OCI-LY7 (cell line): ENCODE results near the gene RRP36.

Experiments
- CTCF ChIP-seq: fragments of 200-600 bp; sonication (generic); conservative IDR thresholded peaks from 2 replicates; pipeline ENCODE4 v1.5.1; 2014; ENCODE audit warnings: mild to moderate bottlenecking, antibody characterized with exemption, low read length, moderate library complexity, mixed read lengths
- EZH2phosphoT487 ChIP-seq: fragments of 200-600 bp; sonication (generic); IDR thresholded peaks from 2 replicates; pipeline ENCODE4 v1.6.1; 2018; ENCODE audit warnings: low read depth, borderline replicate concordance, mild to moderate bottlenecking, mixed run types, antibody characterized with exemption, low read length, moderate library complexity, mixed read lengths

DNA sequence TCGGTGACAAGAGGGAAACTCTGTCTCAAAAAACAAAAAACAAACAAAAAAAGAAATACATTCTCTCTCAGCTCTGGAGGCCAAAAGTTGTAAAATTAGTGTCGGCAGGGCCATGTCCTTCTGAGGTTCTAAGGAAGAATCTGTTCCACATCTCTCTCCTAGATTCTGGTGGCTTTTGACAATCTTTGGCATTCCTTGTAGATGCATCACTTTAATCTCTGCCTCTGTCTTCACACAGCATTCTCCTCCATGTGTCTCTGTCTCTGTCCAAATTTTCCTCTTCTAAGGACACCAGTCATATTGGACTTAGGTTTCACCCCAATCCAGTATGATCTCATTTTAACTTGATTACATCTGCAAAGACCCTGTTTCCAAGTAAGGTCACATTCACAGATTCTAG lies 28.0 kb upstream of the RRP36 start:
- TF ChIP-seq CTCF (no peak), EZH2phosphoT487 (no peak)
